ENCODE results near the gene EML4.

Gene EML4

GRCh38 chr2:42138163-42139015 lies 30.8 kb upstream of the EML4 start:
- no peak for DNase-seq (ENCODE audit: low spot score)

GRCh38 chr2:42139101-42139500 lies 30.1 kb upstream of the EML4 start:
- no peak for DNase-seq (ENCODE audit: low spot score)

- no peak for DNase-seq (ENCODE audit: low spot score)
Observed at GRCh38 chr2:42140496-42140895, 28.7 kb upstream of the EML4 start.

GRCh38 chr2:42141687-42142546 lies 27.2 kb upstream of the EML4 start:
- no peak for DNase-seq (ENCODE audit: low spot score)

GRCh38 chr2:42142547-42143184 lies 26.5 kb upstream of the EML4 start:
- no peak for DNase-seq (ENCODE audit: low spot score)

- no peak for DNase-seq (ENCODE audit: low spot score)
Observed at GRCh38 chr2:42147641-42148274, 21.4 kb upstream of the EML4 start.

GRCh38 chr2:42150159-42150558 lies 19.0 kb upstream of the EML4 start:
- DNase-seq (ENCODE audit: low spot score): no peak

- no peak for DNase-seq (ENCODE audit: low spot score)
Observed at GRCh38 chr2:42153944-42154581, 15.1 kb upstream of the EML4 start.

- no peak for DNase-seq (ENCODE audit: low spot score)
Observed at GRCh38 chr2:42156721-42157120, 12.4 kb upstream of the EML4 start.

GRCh38 chr2:42161444-42161843 lies 7.7 kb upstream of the EML4 start:
- DNase-seq (ENCODE audit: low spot score): no peak

- DNase-seq (ENCODE audit: low spot score): no peak
Observed at GRCh38 chr2:42163444-42164045, 5.6 kb upstream of the EML4 start.

GRCh38 chr2:42164046-42164445 lies 5.1 kb upstream of the EML4 start:
- no peak for DNase-seq (ENCODE audit: low spot score)

GRCh38 chr2:42164971-42165370 lies 4.2 kb upstream of the EML4 start:
- no peak for DNase-seq (ENCODE audit: low spot score)

- DNase-seq (ENCODE audit: low spot score): no peak
Observed at GRCh38 chr2:42167458-42167857, 1.7 kb upstream of the EML4 start.

- no peak for DNase-seq (ENCODE audit: low spot score)
Observed at GRCh38 chr2:42168459-42169099, 574 bp upstream of the EML4 start.

- no peak for DNase-seq (ENCODE audit: low spot score)
Observed at GRCh38 chr2:42169874-42170521, 845 bp downstream of the EML4 start.

- no peak for DNase-seq (ENCODE audit: low spot score)
Observed at GRCh38 chr2:42170619-42171395, 1.7 kb downstream of the EML4 start.

GRCh38 chr2:42171396-42171980 lies 2.3 kb downstream of the EML4 start:
- DNase-seq (ENCODE audit: low spot score): no peak

- no peak for DNase-seq (ENCODE audit: low spot score)
Observed at GRCh38 chr2:42172020-42172419, 2.9 kb downstream of the EML4 start.

All from hematopoietic multipotent progenitor cell treated with erythropoietin and hydrocortisone succinate and interleukin-3 and kit ligand, for 15 days (in vitro differentiated cells).